ENCODE data around the gene FXYD6.

Gene FXYD6

GRCh38 chr11:117840881-117841550 lies 35.4 kb downstream of the FXYD6 start:
- Mint-ChIP-seq H3K4me1 (peaks cover 30% of the 10 kb centered on the region), H3K27me3 (ENCODE audit: low read depth, poor library complexity) (peaks cover 24% of the 10 kb centered on the region), H3K9me3 (no peaks in the 10 kb centered on the region), H3K36me3 (ENCODE audit: low read depth) (no peaks in the 10 kb centered on the region), H3K27ac (no peak overlapping the region), H3K4me3 (no peak overlapping the region)
- DNase-seq: no peak
- TF ChIP-seq, protein P1, sequence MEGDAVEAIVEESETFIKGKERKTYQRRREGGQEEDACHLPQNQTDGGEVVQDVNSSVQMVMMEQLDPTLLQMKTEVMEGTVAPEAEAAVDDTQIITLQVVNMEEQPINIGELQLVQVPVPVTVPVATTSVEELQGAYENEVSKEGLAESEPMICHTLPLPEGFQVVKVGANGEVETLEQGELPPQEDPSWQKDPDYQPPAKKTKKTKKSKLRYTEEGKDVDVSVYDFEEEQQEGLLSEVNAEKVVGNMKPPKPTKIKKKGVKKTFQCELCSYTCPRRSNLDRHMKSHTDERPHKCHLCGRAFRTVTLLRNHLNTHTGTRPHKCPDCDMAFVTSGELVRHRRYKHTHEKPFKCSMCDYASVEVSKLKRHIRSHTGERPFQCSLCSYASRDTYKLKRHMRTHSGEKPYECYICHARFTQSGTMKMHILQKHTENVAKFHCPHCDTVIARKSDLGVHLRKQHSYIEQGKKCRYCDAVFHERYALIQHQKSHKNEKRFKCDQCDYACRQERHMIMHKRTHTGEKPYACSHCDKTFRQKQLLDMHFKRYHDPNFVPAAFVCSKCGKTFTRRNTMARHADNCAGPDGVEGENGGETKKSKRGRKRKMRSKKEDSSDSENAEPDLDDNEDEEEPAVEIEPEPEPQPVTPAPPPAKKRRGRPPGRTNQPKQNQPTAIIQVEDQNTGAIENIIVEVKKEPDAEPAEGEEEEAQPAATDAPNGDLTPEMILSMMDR (IDR thresholded peaks at IDR 0.05): no peak

DNA sequence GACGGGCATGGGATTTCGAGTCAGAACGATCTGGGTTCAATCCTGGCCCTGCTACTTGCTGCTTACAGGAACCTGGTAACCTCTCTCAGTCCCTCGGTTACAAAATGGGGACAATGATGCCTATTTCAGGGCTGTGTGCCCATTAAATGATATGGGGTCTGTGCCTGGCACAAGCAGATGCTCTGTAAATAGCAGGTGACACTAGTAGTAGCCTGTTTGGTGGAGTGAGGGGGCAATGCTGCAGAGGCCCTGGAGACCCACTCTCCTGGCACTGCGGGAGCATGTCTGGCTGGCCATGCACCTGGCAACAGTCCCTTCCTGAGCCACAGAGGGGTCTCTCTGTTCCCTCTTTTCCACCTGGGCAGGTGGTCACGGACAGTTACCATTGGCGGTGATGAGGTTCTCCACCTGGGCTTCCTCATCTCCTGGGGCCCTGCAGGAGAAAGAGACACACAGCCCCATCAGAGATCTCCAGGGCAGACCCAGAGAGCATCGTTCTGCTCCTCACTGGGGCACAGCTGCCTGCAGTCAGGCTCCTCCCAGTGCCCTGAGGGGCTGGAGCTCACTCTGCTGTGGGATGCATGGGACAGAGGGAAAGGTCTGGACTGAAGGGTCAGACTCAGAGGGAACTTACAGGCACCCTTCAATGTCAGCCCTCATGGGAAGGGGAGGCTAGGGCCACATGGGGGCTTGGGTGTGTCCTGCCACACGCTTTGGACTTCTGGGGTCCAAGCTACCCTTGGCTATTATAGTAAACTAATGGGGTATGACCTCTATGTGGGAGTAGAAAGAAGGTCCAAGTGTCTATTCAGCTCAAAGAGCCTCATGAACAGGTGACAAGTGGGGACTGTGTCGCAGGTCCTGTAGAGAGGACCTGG lies 36.3 kb downstream of the FXYD6 start:
- H3K36me3 Mint-ChIP-seq (ENCODE audit: low read depth): no peaks in the 10 kb centered on the region
- H3K27me3 Mint-ChIP-seq (ENCODE audit: low read depth, poor library complexity): peaks cover 26% of the 10 kb centered on the region
- H3K4me1 Mint-ChIP-seq: peaks cover 30% of the 10 kb centered on the region

DNA sequence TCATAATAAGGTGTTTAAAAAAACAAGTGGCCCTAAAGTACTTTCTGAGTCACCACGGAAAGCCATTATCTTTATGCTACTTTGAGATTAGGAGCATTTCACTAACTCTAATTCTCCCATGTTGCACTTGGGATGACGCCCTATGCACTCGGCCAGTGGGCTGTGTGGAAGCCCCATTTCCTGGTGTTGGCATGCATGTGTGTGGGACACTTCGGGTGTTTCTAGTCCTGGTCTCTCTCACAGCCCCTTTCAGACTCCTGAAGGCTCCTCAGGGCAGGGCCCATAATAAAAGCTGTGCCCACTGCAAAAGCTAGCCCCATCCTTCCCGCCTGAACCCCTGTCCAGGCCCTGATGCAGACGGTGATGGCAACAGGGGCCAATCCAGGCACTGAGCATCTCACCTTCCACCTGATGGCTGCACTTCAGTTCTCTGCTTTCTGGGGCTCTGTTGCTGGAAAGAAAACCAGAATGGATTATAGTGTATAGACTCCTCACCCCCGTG lies 37.0 kb downstream of the FXYD6 start:
- H3K27ac Mint-ChIP-seq: no peak overlapping the region
- H3K4me1 Mint-ChIP-seq: peaks cover 30% of the 10 kb centered on the region
- no peaks in the 10 kb centered on the region for H3K9me3 Mint-ChIP-seq
- H3K27me3 Mint-ChIP-seq (ENCODE audit: low read depth, poor library complexity): peaks cover 24% of the 10 kb centered on the region
- no peak for DNase-seq
- TF ChIP-seq, protein P1 (IDR thresholded peaks at IDR 0.05): no peak
- H3K36me3 Mint-ChIP-seq (ENCODE audit: low read depth): no peaks in the 10 kb centered on the region
- H3K4me3 Mint-ChIP-seq: no peak overlapping the region

More for the DNA sequence above, 36.3 kb downstream of the FXYD6 start:
- H3K9me3 Mint-ChIP-seq: no peaks in the 10 kb centered on the region
- TF ChIP-seq, protein P1 (IDR thresholded peaks at IDR 0.05): no peak
- no peak overlapping the region for H3K4me3 Mint-ChIP-seq
- no peak for DNase-seq
- H3K27ac Mint-ChIP-seq: no peak overlapping the region

DNA sequence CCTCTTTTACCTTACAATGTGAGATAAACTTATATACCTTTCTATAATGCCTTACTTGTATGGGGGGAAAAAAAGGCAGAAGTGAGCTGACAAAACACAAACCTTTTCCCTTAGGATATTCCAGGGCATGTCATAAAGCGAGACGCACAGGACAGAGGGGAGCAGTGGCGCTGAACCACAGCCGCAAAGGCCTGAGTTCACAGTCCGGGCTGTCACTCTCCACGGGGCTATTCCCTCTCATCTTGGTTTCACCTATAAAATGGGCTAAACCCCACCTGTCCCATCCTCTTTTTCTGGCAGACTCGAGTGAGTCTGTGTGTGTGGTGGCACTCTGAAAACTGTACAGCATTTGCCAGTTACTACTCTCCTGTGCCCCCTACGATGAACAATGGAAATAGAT lies 37.6 kb downstream of the FXYD6 start:
- DNase-seq: no peak
- H3K4me3 Mint-ChIP-seq: no peak overlapping the region
- TF ChIP-seq, protein P1 (IDR thresholded peaks at IDR 0.05): no peak
- peaks cover 23% of the 10 kb centered on the region for H3K27me3 Mint-ChIP-seq (ENCODE audit: low read depth, poor library complexity)
- no peaks in the 10 kb centered on the region for H3K36me3 Mint-ChIP-seq (ENCODE audit: low read depth)
- H3K27ac Mint-ChIP-seq: no peak overlapping the region
- no peaks in the 10 kb centered on the region for H3K9me3 Mint-ChIP-seq
- peaks cover 31% of the 10 kb centered on the region for H3K4me1 Mint-ChIP-seq

- Mint-ChIP-seq H3K9me3 (no peaks in the 10 kb centered on the region), H3K4me3 (no peak overlapping the region), H3K27me3 (ENCODE audit: low read depth, poor library complexity) (peaks cover 21% of the 10 kb centered on the region), H3K36me3 (ENCODE audit: low read depth) (no peaks in the 10 kb centered on the region), H3K27ac (peak overlapping the region; percentile 55), H3K4me1 (peaks cover 42% of the 10 kb centered on the region)
- TF ChIP-seq, protein P1 (IDR thresholded peaks at IDR 0.05): no peak
- DNase-seq: no peak
Observed at GRCh38 chr11:117837791-117838190, 38.7 kb downstream of the FXYD6 start.
